Gastroesophageal sphincter (tissue), 4 donors: ENCODE measurements around the gene DNLZ. TPM values are rescaled to one million over a fixed set of nuclear protein-coding genes. Genes with fewer than 3 reads are reported as not detected.
"Not testable (repeated sequence)": the region's sequence is repeated elsewhere in the genome, so short reads cannot be mapped to it uniquely, and the experiment has no call there.

Experiments used
- ATAC-seq: fragments of 150-250 bp; one replicate; pipeline ENCODE4 v1.9.1; 2016; ENCODE audit warnings: mild to moderate bottlenecking, moderate library complexity
- H3K27ac ChIP-seq, 4 donors: fragments of 200-600 bp; sonication (generic) in 3 of 4; 1 replicate in 3 of 4; 2 replicates in 1 of 4; pipeline ENCODE4 v1.5.1; 2016 to 2019
- H3K27me3 ChIP-seq: fragments of 200-600 bp; sonication (generic); one replicate; pipeline ENCODE4 v1.5.1; 2019
- H3K36me3 ChIP-seq, 2 donors: fragments of 200-600 bp; sonication (generic); one replicate each; pipeline ENCODE4 v1.5.1; 2019; ENCODE audit warnings: control low read depth in 1 of 2
- H3K4me1 ChIP-seq, 3 donors: fragments of 200-600 bp; sonication (generic); 1 replicate in 2 of 3; 2 replicates in 1 of 3; pipeline ENCODE4 v1.5.1; 2016 to 2019; ENCODE audit warnings: control low read depth in 2 of 3
- H3K4me3 ChIP-seq, 2 donors: fragments of 200-600 bp; sonication (generic); one replicate each; pipeline ENCODE4 v1.5.1; 2019; ENCODE audit warnings: mild to moderate bottlenecking in 1 of 2, moderate library complexity in 1 of 2
- H3K9me3 ChIP-seq, 3 donors: fragments of 200-600 bp; sonication (generic); one replicate each; pipeline ENCODE4 v1.5.1; 2017 to 2019; ENCODE audit warnings: control low read depth in 2 of 3
- EP300 ChIP-seq: sonication (generic); formaldehyde crosslinking; IDR thresholded peaks from one replicate; pipeline ENCODE4 v1.6.1; 2017; ENCODE audit warnings: antibody characterized with exemption, mild to moderate bottlenecking
- POLR2A ChIP-seq, 2 donors: fragments of 450-650 bp; IDR thresholded peaks; one replicate each; pipeline ENCODE4 v1.6.1; 2017; ENCODE audit warnings: antibody characterized with exemption in 2 of 2, mild to moderate bottlenecking in 2 of 2, moderate library complexity in 1 of 2
- POLR2AphosphoS5 ChIP-seq: sonication (generic); formaldehyde crosslinking; IDR thresholded peaks from one replicate; pipeline ENCODE4 v1.6.1; 2017; ENCODE audit warnings: antibody characterized with exemption
- WGBS, 2 donors: methylation state at CpG; one replicate each; pipeline ENCODE4 v1.1.5; 2018; ENCODE audit warnings: low coverage in 1 of 2; 5-methylcytosine and 5-hydroxymethylcytosine counted together
- total RNA-seq, 4 donors: library from RNA; depleted of rRNA; stranded (reverse); fragments of >200 nt; gene quantifications; one replicate each; pipeline ENCODE4 v1.1.0, GENCODE V29; 2016
- TF ChIP-seq, protein P1 (sequence below), 4 experiments: fragments of 200-600 bp in 2 of 4; fragments of 450-650 bp in 2 of 4; sonication (generic) in 1 of 4; IDR thresholded peaks; one replicate each; pipeline ENCODE4 v1.5.1; 2017 to 2019; ENCODE audit warnings: antibody characterized with exemption in 4 of 4, mild to moderate bottlenecking in 2 of 4, moderate library complexity in 2 of 4

Gene DNLZ
- total RNA-seq, 4 donors from 2014 or later = 8.4 to 23.7 (median 15.7) TPM

DNA sequence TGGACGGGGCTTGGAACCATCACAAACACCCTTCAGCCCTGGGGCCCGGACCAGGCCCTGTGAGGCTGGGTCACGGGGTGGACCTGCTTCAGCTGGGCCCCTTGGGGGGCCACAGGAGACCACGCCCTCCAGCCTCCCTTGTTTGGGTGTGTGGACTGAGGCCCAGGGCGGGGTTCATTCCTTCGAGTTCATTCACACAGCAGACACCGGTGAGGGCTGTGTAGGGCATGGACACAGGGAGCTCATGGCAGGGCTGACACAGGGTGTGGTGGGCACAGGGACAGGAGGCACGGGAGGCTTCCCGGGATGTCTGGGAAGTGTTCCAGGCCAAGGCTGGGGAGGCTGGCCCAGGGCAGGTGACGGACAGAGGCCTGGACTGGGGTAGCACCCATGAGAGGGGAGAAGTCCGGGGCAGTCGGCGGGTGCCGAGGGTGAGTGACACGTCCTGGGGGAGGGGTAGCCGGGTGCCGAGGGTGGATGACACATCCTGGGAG, 8.9 kb downstream of the DNLZ start:
- H3K27ac ChIP-seq = peak overlapping the region in 3 of 4 donors; percentile 69 to 81 (median 81)
- H3K4me1 ChIP-seq = peaks cover 0 to 26% (median 8%) of the 10 kb centered on the region in 3 donors
- no peak overlapping the region for H3K4me3 ChIP-seq
- TF ChIP-seq POLR2A (IDR thresholded peaks at IDR 0.05) (no peak), EP300 (no peak), POLR2AphosphoS5 (no peak)
- TF ChIP-seq, protein P1, sequence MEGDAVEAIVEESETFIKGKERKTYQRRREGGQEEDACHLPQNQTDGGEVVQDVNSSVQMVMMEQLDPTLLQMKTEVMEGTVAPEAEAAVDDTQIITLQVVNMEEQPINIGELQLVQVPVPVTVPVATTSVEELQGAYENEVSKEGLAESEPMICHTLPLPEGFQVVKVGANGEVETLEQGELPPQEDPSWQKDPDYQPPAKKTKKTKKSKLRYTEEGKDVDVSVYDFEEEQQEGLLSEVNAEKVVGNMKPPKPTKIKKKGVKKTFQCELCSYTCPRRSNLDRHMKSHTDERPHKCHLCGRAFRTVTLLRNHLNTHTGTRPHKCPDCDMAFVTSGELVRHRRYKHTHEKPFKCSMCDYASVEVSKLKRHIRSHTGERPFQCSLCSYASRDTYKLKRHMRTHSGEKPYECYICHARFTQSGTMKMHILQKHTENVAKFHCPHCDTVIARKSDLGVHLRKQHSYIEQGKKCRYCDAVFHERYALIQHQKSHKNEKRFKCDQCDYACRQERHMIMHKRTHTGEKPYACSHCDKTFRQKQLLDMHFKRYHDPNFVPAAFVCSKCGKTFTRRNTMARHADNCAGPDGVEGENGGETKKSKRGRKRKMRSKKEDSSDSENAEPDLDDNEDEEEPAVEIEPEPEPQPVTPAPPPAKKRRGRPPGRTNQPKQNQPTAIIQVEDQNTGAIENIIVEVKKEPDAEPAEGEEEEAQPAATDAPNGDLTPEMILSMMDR (IDR thresholded peaks at IDR 0.05) = no peak
- ATAC-seq = peak; percentile 56
- peaks cover 0 to 45% of the 10 kb centered on the region in 2 donors for H3K36me3 ChIP-seq
- no peaks in the 10 kb centered on the region for H3K27me3 ChIP-seq
- WGBS, 2 donors = 68% methylated on average over 8 of the region's 17 CpGs; no CpG with 5 or more reads in 1 of the 2 donors
- H3K9me3 ChIP-seq = no peaks in the 10 kb centered on the region

DNA sequence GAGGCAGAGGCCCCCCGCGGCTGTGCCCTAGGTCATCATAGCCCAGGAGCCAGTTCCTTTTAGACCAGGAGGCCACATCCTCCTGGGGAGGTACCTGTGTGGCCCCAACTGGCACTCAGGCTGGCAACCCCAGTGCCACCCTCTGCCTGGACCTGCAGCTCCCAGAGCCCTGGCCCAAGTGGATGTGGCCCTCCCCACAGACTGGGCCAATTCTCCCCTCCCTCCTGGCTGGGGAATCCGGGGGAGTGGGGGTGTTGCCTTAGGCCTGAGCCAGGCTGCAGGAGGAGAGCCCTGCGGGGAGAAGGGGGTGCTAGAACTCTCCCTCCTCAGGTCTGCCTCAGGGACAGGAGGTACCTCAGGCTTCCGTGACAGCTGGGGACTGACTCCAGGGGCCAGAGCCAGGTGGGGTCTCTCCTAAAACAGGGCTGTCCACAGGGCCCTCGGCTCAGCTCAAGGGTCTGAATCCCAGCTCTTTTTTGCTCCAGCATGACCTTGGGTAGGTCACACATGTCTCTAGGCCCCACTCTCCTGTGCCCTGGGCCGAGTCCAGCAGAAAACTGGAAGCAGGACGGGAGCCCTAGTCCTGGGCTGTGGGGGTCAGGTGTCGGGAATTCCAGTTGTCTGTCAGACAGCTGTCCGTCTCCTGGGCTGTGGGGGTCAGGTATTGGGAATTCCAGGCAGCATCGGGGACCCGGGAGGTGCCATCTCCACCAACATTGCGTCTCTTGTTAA, 9.6 kb downstream of the DNLZ start:
- peaks cover 0 to 26% (median 8%) of the 10 kb centered on the region in 3 donors for H3K4me1 ChIP-seq
- H3K27me3 ChIP-seq = no peaks in the 10 kb centered on the region
- TF ChIP-seq EP300 (no peak), POLR2A (IDR thresholded peaks at IDR 0.05) (no peak), POLR2AphosphoS5 (no peak)
- TF ChIP-seq, protein P1 (IDR thresholded peaks at IDR 0.05) = no peak
- no peak for ATAC-seq
- no peaks in the 10 kb centered on the region for H3K9me3 ChIP-seq
- peak overlapping the region in 3 of 4 donors; percentile 69 to 81 (median 81) for H3K27ac ChIP-seq
- peaks cover 0 to 52% of the 10 kb centered on the region in 2 donors for H3K36me3 ChIP-seq
- H3K4me3 ChIP-seq = no peak overlapping the region
- 53% methylated on average over 3 of the region's 13 CpGs; no CpG with 5 or more reads in 1 of the 2 donors for WGBS, 2 donors

DNA sequence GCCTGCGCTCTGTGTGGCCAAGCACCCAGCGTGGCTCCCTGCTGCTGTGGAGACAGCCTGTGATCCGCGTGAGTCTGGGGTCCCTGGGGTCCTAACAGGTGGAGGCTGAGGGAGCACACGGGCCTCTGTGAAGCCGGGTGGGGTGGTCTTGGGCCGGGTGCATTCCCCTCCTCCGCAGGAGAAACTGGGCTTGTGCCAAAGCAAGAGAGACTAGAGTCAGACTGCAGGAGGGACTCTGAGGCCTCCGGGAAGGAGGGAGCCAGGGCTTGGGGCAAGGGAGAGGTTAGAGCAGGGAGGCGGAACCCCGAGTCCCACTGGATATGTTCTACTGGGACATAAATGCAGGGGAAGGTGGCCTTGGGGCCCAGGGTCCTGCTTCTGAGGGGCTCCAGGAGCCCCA, 10.5 kb downstream of the DNLZ start:
- no peak for ATAC-seq
- no peaks in the 10 kb centered on the region for H3K9me3 ChIP-seq
- H3K4me3 ChIP-seq = no peak overlapping the region
- H3K27ac ChIP-seq = peak overlapping the region in 2 of 4 donors; percentile 69 to 81
- WGBS, 2 donors = no CpG with 5 or more reads among the region's 11 CpGs
- H3K36me3 ChIP-seq = peaks cover 0 to 47% of the 10 kb centered on the region in 2 donors
- H3K27me3 ChIP-seq = no peaks in the 10 kb centered on the region
- peaks cover 0 to 26% (median 8%) of the 10 kb centered on the region in 3 donors for H3K4me1 ChIP-seq
- TF ChIP-seq POLR2A (IDR thresholded peaks at IDR 0.05) (no peak), EP300 (no peak), POLR2AphosphoS5 (no peak)
- TF ChIP-seq, protein P1 (IDR thresholded peaks at IDR 0.05) = no peak

DNA sequence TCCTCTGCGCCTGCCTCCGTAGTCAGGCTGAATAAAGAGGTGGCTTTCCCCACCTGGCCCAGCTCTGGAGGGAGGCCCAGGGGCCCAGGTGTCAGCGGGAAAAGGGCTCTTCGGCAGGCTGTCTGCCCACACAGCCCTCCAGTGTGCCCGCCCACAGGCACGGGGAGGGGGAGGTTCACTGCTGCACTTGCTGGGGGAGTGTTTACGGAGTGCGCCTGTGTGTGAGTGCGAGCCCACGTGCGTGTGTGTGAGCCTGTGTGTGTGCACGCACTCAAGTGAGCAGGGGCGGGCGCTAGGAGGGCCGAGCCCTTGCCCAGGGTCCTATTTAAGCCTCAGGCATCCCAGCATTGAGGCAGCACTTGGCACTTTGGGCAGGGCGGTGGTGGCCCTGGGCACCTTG, 10.9 kb downstream of the DNLZ start:
- H3K27ac ChIP-seq = no peak overlapping the region
- TF ChIP-seq POLR2AphosphoS5 (no peak), EP300 (no peak), POLR2A (IDR thresholded peaks at IDR 0.05) (no peak)
- TF ChIP-seq, protein P1 (IDR thresholded peaks at IDR 0.05) = no peak
- ATAC-seq = no peak
- H3K4me1 ChIP-seq = peaks cover 0 to 26% (median 8%) of the 10 kb centered on the region in 3 donors
- H3K36me3 ChIP-seq = peaks cover 0 to 43% of the 10 kb centered on the region in 2 donors
- no peaks in the 10 kb centered on the region for H3K9me3 ChIP-seq
- 76% methylated on average over 4 of the region's 16 CpGs; no CpG with 5 or more reads in 1 of the 2 donors for WGBS, 2 donors
- H3K4me3 ChIP-seq = no peak overlapping the region
- no peaks in the 10 kb centered on the region for H3K27me3 ChIP-seq

DNA sequence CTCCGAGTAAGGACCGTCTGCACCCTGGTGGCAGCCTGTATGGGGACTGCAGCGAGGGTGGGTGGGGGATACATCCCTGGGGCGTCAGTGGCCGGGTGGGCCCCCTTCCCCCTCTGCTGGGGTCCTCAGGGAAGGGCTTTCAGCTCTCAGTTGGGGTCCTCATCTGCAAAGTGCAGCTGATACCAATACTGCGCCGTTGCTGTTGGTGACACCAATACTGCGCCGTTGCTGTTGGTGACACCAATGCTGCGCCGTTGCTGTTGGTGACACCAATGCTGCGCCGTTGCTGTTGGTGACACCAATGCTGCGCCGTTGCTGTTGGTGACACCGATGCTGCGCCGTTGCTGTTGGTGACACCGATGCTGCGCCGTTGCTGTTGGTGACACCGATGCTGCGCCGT, 11.7 kb downstream of the DNLZ start:
- no CpG with 5 or more reads among the region's 24 CpGs for WGBS, 2 donors

More for the DNA sequence above, 11.7 kb downstream of the DNLZ start:
- not testable (repeated sequence) for H3K9me3 ChIP-seq, ATAC-seq, H3K27me3 ChIP-seq, H3K27ac ChIP-seq, H3K4me3 ChIP-seq
- peaks cover 0 to 35% of the 10 kb centered on the region in 2 donors for H3K36me3 ChIP-seq
- peaks cover 0 to 26% (median 8%) of the 10 kb centered on the region in 3 donors for H3K4me1 ChIP-seq
